DMS53 treated with DMSO at 0.1 percent for 48 hours (cell line): Measurements from ENCODE around the gene COA1.
"Not testable (repeated sequence)": the region's sequence is repeated elsewhere in the genome, so short reads cannot be mapped to it uniquely, and the experiment has no call there.

Experiments
- DNase-seq: peaks from one replicate; lab custom pipeline; 2025; ENCODE audit not compliant: unreplicated experiment; lab: John Stamatoyannopoulos, UW

The COA1 gene

DNA sequence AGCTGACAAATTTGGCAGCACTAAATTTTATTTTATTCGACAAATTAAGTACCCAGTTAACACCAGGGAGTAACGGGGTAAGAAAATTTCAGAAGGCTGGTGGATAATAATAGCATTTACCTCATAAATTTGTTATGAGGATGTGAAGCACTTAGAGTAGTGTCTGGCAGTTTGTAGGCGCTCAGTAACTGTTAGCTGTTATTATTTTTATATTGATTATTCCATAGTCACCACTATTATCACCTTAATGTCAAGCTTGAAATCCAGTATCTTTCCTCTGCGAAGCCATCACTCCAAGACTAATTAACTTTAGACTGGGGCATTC is 563 bp upstream of the COA1 start:
- peak; percentile 31 for DNase-seq

DNA sequence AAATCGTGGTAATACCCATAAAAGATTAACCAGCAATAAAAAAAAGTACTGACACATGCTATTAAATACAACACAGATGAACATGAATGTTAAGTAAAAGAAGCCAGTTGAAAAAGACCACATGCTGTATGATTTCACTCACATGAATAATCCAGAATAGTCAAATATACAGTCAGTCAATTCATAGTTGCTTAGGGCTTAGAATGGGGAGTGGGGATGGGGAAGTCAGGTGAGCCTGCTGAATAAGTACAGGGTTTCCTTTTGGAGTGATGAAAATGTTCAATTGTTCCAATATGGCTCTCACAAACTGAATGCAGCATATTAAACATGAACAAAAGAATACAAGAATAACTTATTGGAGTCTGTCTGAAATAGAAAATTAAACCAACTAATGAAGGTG is 1.8 kb downstream of the COA1 start:
- DNase-seq, result no peak

DNA sequence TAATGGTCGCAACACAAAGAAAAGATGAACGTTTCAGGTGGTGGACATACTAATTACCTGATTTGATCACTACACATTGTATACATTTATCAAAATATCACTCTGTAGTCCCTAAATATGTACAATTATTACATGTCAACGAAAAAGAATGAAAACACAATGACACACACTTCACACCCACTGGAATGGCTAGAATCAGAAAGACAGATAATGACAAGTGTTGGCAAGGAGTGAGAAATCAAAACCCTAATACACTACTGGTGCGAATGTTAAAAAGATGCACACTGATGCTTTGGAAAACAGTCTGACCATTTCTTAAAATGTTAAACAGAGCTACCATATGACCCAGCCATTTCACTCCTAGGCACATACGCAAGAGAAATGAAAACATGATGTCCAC is 2.3 kb downstream of the COA1 start:
- no peak for DNase-seq

DNA sequence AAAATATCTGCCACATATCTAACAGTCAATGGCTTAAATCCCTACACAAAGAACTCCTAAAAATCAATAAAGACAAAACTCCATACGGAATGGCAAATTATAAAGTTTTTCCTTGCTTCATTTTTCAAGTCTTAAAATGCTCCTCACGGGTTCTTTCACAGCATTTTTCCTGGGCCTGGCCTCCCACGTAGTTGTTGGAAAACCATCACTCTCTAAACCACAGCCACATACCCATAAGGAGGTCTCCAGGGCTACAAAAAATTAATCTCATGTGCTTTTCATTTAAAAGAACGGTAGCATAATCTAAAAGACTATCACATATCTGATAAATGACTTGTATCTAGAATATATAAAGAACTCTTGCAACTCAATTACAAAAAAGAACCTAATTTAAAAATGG is 2.9 kb downstream of the COA1 start:
- no peak for DNase-seq

DNA sequence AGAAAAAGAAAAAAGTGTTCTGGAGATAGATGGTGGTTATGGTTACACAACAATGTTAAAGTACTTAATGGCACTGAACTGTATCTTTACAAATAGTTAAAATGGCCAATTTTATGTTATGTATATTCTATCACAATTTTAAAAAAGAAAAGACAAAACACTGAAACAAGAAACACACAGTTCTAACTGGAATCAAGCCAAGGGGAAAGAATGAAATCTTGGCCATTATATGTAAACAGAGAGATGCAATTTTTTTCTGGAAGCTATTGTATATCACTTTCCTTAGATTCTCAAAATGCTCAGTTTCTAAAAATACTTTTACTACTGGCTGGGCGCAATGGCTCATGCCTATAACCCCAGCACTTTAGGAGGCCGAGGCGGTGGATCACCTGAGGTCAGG is 4.1 kb downstream of the COA1 start:
- no peak for DNase-seq

DNA sequence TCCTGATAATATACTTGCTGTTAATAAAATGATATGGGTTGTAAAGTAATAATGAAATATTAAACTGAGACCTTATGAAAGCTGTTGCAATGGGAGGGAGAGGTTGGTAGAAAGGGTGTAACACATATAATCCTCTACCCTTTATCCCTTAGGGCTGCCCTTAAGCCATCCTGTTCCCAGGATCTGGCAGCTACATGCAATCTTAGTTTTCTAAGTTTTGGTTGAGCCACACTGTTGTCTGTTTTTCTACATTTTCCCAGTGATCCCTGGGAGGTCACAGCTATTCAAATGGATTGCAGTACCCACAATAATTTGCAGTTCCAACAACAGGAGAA is 6.3 kb downstream of the COA1 start:
- no peak for DNase-seq

DNA sequence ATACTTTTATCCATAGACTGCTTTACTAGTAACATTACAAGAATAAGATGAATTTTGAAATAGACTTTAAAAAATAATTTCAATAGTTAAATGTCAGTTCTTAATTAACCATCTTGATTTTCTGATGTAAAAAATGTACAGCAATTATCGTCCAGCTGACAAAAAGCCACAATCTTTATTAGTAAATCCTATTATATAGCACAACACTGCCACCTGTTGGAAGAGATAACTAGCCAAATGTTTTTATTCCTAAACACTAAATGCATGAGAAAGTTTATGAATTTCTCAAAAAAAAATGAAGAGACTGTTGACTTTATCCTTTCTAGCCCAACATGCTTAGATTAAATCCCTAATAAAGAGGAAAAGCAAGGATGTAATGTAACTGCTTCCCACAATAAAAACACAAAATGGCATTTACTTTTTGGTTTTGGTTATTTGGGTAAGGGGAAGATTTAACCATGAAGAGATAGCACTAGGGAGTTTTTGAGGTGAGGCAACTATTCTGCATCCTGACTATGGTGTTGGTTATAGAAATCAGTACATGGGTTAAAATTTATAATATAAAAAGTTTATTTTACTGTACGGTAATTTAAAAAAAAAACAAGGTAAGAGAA is 8.0 kb downstream of the COA1 start:
- peak; percentile 32 for DNase-seq

DNA sequence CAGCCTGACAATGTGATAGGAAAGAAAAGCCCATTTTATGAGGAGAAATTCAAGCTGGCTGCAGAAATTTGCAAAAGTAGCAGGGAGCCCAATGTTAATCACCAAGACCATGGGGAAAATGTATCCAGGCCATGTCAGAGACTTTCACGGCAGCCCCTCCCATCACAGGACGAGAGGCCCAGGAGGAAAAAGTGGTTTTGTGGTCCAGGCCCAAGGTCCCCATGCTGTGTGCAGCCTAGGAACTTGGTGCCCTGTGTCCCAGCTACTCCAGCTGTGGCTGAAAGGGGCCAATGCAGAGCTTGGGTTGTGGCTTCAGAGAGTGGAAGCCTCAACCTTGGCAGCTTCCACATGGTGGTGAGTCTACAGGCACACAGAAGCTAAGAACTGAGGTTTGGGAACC is 12.7 kb downstream of the COA1 start:
- DNase-seq, result no peak

DNA sequence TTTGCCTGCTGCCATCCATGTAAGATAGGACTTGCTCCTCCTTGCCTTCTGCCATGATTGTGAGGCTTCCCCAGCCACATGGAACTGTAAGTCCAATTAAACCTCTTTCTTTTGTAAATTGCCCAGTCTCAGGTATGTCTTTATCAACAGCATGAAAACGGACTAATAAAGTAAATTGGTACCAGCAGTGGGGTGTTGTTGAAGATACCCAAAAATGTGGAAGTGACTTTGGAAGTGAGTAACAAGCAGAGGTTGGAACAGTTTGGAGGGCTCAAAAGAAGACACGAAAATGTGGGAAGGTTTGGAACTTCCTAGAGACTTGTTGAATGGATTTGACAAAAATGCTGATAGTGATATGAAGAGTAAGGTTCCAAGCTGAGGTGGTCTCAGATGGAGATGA is 13.4 kb downstream of the COA1 start:
- DNase-seq, result not testable (repeated sequence)

DNA sequence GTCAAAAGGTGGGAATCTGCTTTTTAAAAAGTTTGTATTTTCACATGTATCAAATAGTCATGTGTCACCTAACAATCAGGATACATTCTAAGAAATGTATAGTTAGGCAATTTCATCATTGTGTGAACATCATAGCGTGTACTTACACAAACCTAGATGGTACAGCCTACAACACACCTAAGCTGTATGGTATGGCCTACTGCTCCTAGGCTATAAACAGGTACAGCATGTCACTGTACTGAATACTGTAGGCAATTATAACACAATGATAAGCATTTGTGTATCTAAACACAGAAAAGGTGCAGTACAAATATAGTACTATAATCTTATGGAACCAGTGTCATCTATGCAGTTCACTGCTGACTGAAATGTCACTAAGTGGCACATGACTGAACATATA is 17.8 kb downstream of the COA1 start:
- no peak for DNase-seq

DNA sequence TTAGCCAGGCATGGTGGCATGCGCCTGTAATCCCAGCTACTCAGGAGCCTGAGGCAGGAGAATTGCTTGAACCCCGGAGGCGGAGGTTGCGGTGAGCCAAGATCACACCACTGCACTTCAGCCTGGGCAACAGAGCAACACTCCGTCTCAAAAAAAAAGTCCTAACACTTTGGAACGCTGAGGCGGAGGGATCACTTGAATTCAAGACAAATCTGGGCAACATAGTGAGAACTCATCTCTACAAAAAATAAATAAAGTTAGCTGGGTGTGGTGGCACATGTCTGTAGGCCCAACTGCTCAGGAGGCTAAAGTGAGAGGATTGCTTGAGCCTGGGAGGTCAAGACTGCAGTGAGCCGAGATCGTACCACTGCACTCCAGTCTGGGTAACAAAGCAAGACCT is 21.3 kb downstream of the COA1 start:
- DNase-seq, result not testable (repeated sequence)

DNA sequence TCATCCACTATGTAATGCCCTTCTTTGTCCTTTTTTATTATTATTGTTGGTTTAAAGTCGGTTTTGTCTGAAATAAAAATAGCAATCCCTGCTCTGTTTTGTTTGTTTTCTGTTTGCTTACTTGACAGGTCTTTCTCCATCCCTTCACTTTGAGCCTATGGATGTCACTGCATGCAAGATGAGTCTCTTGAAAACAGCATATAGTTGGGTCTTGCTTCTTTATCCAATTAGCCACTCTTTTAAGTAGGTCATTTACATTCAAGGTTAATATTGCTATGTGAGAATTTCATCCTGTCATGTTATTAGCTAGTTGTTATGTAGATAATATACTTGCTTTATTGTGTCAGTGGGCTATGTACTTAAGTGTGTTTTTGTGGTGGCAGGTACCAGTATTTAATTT is 25.8 kb downstream of the COA1 start:
- no peak for DNase-seq

DNA sequence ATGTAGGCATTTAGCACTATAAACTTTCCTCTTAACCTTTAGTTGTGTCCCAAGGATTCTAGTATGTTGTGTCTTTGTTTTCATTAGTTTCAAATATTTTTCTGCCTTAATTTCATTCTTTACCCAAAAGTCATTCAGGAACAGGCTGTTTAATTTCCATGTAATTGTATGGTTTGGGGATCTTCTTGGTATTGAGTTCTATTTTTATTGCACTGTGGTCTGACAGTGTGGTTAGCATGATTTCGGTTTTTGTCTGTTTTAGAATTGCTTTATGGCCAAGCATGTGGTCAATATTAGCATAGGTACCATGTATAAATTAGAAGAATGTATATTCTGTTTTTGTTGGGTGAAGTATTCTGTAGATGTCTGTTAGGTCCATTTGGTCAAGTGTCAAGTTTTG is 26.3 kb downstream of the COA1 start:
- DNase-seq, result no peak

DNA sequence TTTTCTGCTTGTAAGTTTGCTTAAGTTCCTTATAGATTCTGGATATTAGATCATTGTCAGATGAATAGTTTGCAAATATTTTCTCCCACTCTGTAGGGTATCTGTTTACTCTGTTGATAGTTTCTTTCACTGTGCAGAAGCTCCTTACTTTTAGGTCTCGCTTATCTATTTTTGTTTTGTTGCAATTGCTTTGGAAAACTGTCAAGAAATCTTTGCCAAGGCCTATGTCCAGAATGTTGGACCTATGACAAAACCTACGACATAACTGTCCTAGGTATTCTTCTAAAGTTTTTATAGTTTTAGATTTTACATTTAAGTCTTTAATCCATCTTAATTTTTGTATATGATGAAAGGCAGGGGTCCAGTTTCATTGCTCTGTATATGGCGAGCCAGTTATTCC is 27.4 kb downstream of the COA1 start:
- DNase-seq, result no peak

DNA sequence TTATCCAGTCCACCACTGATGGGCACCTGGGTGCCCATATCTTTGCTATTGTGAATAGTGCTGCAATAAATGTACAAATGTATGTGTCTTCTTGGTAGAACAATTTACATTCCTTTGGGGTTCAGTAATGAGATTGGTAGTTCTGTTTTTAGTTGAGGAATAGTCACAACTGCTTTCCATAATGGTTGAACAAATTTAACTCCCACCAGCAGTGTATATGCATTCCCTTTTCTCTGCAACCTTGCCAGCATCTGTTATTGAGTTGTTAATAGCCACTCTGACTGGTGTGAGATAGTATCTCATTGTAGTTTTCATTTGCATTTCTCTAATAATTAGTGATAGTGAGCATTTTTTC is 27.8 kb downstream of the COA1 start:
- no peak for DNase-seq

DNA sequence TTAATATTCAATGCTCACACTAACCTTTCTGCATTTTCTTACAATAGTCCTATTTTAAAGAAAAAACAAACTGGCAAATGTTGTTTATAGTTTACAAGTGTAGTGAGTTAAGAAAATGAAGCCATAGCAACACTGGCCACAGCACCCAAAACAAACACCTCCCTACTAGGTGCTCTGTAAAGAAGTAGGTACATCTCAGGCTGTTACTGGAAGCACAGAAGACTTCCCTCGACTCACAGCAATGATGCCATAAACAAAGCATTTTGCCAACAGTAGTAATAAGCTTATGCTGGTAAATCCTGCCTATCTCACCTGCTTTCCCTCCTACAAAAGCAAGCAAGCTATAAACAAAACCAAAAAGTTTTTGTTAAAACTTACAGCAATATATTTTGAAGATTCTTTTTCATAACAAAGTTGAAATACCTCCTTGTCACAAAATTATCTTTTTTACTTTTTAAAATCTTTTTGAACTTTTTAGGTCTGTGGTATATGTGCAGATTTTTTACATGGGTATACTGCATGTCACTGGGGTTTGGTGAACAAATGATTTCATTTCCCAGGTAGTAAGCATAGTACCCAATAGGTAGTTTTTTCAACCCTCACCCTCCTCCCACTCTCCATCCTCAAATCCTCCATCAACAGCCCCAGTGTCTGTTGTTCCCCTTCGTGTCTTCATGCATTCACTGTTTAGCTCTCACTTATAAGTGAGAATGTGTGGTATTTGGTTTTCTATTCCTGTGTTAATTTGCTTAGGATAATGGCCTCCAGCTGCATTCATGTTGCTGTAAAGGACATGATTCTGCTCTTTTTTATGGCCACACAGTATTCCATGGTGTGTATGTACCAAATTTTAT is 28.4 kb downstream of the COA1 start:
- DNase-seq, result no peak

DNA sequence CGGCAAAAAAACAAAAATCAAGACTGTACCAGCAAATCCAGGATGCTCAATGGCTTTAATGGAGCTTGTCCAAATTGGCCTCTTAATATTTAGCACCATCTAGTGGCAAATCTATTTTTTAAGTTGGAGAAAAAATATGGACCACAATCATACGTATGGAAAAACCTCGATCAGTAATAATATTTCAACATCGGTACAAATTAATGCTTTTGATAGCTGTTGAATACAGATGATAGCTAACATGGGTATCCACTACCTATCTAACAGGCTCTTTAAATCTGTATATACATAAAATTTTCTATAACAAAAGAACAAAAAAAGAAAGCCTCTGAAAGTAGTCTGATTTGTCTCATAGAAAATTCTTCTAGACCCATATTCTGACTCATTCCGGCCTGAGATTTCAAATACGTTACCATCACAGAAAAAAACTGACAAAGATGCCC is 29.2 kb downstream of the COA1 start:
- DNase-seq, result peak; percentile 44

DNA sequence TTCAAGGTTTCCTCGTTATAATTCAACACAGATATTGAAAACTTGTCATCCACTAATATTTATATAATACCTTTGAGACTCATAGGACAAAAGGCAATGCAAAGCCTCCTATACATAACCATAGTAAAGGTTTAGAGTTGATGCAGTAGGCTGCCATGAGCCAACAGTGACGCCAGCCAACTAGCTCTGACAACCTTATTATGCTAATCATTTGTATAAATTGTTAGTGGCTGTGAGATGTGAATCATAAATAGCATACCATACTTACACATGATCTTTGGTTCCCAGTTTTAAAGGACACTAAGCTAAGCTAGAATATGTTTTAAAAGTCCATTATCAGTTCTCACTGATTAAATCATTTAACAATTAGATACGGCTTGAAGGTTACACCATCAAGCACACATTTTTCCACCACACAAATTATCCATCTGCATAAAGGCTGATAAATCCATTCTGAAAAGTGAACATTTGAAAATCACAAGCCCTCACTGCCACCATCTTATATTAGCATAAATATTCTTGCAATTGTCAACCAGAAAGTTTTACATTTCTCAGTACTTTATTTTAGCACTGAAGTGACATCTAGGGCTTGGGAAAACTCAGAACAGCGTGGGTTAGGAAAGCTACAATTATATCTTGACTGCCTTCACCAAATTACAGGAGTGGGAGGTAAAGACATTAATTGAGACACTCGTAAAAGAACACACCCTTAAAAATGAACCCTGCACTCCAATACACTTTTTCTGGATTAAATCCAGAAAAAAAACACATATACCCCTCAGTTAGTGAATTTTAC is 30.7 kb downstream of the COA1 start:
- no peak for DNase-seq

DNA sequence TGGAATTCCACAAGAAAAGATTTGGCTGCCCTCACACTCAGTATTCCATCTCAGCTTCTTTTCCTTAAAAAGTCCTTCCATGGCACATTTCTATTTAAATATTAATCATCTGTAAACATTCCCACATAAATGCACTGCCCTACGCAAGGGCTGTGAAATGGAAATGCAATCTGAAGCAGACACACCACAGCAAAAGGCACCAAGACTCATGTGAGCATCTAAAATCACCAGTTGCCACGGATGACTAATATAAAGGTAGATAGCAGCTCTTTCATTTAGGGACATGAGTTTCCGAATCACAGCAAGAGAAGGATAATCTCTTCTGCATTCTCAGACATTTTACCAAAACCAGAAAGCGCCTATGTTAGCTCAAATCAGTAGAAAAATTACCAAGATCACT is 31.6 kb downstream of the COA1 start:
- DNase-seq, result no peak

DNA sequence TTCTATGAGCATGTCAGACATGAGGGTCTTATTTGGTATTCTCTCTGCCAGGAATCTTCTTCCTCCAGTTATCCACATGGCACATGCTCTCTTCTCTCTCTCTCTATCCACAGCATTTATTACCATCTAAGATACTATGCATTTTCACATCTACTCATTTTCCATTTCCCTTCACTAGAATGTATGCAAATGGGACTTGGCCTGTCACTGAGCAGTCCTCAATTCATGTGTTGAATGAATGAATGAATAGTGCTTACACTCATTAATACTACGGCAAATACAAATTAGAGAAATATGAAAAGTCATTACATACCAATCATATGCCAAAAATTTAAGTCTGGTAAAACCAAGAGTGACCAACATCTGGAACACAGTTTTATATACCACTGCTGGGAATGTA is 34.0 kb downstream of the COA1 start:
- no peak for DNase-seq

DNA sequence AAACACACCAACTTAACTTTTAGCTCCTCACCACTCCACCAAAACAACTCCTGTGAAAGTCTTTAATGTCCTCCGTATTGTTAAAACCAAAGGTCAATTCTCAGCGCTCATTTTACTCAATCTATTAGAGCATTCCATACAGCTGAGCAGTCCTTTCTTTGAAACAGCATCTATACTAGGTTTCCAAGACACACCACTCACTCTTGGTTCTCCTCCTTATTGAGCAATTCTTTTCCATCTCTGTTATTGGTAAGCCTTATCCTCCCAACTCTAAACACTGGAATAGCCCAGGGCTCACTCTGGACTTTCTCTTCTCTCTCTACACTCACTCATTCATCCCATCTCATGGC is 34.9 kb downstream of the COA1 start:
- DNase-seq, result no peak

DNA sequence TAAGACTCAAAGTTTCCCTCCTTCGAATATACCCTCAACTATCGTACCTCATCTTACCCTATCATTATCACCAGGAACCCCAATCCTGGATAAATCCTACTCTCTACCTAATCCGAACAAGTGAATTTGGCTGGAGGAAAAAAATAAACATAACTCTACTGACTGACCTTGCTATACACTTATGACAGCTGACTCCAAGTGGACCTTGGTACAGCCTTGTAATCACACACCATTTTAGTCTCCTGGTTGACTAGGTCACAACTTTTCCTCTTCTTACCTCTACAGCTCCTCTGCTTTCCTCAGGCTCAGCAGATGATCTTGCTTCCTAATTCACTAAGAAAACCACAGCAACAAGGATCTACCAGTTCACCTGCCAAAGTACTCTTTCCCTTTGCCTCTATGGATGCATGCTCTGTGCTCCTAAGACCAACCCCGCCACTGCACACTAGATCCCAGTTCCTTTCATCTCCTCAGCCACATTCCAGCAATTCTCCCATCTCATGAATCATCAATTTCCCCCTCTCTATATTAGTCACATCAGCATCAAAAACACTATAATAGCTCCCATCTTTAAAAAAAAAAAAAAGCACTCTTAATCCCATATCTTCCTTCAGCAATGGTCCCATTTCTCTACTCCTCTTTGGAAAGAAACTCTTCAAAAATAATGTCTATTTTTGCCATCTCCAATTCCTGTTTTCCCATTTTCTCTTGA is 35.5 kb downstream of the COA1 start:
- DNase-seq, result no peak
